Hippocampal formation (tissue), 2 donors: Measurements from ENCODE around the gene POP4.
"Not testable (repeated sequence)": the region's sequence is repeated elsewhere in the genome, so short reads cannot be mapped to it uniquely, and the experiment has no call there.

ENCODE experiments used
- DNase-seq, 2 donors: peaks; one replicate each; lab custom pipeline; 2025; lab: John Stamatoyannopoulos, UW

Gene POP4

DNA sequence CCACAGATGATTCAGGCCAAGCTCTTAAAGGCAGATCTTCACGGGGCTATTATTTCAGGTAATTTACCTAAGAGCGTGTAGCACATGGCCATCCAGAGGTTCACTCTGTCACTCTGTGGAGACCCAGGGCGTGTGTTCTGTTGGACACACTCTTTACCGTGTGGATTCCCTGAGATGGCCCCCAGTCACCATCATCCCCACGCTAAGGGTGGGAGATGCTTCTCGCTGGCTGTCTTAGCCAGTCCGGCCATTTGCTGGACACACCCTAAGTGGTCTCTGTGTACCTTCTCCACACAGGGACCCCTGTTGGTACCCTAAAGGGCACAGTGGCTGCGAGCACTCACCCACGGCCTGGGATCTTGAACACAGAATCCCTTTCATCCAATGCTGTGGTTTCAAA is 6.0 kb downstream of the POP4 start:
- no peak for DNase-seq

DNA sequence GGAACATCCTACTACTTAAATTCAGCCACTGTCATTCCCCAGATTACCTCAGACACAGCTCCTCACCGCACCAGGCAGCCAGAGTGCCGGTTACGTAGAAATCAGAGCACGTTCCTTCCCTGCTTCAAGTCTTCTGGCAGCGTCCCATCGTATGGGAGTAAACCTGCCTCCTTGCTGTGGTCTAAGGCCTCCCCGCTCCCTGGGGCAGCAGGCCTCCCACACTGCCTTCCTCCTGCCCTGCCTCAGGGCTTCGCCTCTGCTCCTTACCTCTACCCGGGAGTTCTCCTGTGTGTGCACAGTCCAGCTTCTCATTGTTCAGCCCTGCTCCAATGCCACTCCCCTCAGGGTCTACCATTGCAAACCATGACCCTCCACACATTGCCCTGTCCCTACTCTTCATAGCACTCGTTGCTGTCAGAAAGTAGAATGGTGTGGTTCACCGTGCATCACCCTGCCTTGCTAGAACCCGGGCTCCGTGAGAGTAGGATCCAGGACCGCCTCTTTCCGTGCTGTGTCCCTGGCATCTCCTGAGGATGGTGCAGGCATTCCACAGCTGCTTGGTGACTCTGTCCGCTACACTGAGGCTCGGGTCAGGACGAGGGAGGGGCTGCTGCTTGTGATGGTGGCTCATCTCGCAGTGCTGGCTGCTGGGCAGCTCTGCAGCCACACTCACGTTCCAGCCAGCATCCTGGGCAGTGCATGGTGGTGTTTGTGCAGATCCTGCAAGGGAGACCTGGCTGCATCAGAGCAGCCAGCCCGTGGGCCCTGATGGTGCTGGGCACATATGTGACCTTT is 6.9 kb downstream of the POP4 start:
- no peak for DNase-seq

DNA sequence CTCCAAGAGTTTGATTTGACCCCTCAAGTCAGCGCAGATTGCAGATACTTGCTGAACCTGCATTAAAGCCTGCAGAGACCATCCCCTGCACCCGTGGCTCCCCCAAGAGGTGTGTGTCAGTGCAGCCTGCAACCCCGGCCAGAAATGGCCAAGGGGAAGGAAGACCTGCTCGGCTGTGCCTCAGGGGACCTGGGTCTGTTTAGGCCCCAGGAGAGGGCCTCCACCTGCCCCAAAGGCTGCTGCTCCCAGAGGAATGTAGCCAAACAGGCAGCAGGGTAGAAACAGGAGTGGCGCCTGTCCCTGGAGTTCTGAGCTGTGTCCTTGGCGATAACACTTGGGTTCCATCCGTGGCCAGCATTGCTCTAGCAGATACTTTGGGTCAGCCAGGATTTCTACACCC is 8.0 kb downstream of the POP4 start:
- DNase-seq = no peak

DNA sequence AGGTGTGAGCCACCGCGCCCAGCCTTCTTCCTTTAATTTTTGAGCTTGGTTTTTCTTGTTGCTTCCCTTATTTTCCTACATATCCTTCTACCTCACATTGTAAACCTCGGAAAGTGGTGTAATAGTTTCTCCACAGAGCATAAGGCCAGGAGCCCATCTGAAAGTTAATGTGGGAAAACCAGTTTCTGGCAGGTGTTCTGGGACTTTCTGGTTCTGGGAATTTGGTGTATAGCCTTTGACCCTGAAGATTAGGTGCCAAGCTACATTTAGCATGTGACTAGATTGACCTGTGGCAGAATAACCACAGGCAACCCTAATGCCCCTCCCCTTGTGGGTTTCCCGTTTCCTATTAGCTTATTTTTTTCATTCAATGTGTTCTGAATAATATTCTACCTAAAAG is 8.7 kb downstream of the POP4 start:
- DNase-seq = no peak

DNA sequence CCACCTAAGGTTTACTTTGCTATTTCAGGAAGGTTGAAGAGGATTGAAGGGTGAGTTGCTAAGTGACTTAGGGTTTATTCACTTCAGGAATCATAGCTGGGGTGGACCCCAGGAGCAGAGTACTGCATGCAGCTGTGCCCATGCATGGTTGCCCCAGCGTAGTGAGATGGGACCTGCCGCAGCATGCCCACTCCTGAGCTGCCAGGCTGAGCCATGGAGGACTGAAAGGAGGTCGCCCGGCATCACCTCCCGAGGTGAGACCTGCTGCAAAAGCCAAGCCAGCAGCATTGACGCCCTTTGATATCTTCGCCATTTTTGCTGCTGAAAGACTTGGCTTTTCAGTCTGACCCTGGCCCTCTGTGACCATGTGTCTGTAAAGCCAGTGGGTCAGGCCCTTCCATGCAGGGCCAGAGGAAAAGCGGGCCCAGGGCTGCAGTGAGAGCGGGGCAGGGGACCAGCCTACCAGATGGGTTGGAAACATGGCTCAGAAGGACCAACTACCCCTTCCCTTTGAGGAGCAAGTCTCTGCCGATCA is 9.9 kb downstream of the POP4 start:
- DNase-seq = no peak

DNA sequence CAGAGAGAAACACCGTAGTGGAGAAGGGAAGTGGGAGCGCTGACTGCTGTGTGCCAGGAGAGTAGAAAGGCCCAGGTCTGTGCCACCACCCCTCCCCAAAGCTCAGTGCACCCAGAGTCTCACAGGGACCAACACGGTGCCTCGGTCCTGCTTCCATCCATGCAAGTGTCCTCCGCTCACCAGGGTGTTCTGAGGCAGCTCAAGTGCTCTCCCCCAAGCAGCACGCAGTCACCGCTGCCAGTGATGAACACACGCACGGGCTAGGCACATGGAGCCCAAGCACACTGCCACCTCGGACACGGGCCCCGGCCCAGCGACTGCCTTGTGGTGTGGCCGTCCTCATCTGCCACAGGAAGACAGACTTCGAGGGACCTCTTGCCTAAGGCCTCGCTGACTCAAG is 10.5 kb downstream of the POP4 start:
- DNase-seq = no peak

DNA sequence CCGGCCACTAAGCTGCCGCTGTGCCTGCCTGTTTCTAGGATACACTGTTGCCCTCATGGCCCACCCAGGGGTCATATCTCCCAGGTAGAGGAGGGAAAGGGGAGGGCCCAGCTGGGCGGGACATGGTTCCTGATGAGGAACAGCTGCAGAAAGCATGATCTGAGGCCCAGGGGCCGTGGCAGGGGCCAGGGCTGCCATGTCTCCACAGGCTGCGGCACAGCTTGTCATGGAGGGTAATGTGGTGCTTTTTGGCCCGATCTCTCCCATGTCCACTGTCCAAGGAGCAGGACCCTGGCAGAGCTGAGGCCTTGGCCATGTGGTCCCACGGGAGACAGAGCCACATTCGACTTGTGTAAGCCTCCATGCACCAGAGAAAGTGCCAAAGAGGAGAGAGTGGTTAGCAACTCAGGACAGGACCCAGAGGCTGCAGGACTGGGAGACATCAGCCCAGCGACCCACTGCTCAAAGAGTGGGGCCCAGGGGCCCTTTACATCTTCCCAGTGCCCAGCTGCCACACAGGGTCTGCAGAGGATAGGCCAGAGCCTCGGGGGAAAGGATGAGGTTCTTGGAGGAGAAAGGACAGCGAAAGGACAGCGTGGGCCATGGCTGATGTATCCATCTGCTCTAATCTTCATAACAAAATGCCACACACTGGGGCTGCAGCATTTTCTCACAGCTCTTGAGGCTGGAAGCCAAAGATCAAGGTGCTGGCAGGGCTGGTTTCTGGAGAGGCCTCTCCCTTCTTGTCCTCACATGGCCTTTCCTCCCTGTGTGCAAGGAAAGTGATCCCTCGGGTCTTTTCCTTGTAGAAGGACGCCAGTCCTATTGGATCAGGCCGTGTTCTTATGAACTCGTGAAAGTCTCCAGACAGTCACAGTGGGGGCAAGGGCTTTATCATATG is 11.5 kb downstream of the POP4 start:
- no peak for DNase-seq

DNA sequence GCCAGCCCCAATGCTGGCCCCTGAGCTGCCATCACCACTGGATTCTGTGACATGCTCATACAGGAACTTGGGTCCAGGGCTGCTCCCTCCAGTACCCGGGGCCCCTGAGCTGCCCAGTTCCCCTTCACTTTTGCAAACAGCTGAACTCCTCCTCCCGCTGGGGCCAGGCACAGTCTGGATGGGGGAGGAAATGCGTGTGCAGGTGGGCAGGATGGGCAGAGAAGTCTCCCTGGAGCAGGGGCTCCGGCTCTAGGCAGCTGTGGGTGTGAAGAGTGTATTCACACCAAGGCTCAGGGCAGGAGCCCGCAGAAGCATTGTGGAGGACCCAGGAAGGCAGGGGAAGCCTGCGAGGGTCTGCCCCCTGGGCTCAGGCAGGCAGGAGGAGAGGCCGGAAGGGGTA is 12.4 kb downstream of the POP4 start:
- no peak for DNase-seq

DNA sequence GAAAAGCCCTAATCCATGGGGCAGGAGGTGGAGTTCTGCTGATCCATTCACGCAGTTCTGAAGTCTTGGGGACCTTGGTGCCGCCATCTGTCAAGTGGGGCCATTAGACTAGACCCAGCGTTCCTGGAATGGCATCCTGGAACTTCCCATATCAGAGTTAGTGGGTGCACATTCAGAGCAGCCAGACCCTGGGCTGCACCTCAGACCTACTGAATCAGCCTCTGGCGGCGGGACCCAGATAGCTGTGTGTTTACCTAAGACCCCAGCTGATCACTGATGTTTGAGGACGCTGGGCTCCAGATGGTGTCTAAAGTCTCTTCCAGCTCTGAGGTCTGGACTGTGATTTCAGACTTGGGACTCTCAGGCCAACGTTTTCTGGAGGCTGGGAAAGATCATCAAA is 12.8 kb downstream of the POP4 start:
- DNase-seq = no peak

DNA sequence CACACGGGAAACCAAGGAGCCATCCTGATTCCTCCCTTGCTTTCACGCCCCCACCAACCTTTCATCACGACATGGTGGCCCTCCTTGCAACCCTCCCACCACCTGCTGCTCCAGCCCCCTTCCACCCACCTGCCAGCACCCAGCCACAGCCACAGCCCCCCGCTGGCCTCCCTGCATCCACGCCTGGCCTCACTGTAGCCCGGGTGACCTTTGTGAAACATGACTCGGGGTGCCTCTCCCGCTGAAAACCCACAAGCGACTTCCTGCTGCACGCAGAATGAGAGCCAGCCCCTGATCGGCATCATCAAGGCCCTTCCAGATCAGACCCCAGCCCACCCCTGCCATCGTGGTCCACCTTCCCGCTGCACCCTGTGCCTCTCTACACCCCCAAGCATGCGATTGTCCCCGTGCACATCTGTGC is 14.9 kb downstream of the POP4 start:
- DNase-seq = no peak

DNA sequence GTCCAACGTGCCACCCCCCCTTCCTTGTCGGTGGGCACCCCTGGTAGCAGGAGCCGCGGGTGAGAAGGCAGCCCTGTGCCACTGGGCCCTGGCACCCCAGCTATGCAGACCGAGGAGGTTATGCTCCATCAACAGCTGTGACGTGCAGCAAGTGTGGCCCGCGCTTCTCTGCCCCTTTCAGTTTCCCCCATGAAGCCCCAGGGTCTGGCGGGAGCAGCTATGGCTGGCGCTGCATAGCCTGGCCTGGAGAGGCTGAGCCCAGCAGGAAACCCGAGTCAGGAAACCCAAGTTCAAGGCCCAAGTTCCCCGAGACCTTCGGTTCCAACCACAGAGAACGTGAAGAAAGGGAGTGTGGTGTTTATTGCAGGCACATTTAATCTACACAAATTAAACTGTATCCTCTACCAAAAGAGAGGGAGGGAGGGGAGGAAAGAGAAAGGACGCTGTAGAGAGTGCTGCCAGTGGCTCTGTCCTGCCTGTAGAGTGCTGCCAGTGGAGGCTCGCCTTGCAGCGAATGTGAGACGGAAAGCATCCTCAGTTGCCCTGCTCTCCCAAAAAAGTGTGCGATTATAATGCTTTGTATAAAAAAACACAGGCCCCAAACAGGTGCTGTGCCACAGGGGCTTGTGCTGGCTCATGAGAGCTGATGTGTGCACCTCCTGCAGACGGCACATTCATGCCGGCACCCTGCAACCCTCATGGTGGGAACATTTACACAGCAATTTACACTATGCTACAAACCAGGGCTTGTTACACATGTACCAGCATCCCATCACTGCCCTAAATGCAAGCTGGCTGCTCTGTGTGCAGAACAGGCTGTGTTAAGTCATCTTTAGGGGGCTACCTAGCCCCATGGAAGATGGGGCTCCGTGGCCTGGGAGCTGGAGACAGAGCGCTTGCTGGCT is 16.3 kb downstream of the POP4 start:
- DNase-seq = no peak

DNA sequence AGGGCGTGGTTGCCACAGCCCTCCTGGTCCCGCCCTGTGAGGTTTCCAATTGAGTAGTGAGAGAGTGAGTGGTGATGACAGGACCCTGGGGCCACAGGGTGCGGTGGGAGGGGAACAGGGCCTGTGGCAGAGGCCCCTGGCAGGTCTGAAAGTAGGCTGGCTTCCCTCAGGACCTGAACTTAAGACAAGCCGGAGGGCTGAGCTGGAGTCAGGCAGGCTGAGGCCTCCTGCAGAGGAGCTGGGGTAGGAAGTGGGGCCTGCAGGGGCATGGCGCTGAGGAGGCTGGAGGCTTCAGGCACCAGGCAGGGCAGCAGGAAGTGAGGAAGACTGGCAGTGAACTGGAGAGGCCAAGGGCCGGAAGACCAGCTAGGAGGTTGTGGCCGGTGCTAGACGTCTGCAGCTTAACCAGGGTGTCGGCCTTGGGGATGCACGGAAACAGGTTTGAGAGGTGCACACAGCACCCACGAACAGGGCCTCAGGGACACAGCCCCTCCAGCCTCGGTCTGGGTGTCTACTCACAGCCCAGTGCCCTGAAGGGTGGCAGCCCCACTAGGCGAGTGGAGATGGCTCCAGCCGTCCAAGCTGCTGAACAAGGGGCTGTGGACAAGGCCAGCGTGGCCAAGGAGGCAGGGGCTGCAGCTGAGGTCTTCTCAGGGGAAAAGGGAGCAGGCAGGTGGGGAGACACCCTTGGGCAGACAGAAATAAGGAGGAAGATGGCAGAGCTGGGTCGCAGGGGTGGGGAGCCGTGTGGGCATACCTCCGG is 17.8 kb downstream of the POP4 start:
- DNase-seq = no peak

DNA sequence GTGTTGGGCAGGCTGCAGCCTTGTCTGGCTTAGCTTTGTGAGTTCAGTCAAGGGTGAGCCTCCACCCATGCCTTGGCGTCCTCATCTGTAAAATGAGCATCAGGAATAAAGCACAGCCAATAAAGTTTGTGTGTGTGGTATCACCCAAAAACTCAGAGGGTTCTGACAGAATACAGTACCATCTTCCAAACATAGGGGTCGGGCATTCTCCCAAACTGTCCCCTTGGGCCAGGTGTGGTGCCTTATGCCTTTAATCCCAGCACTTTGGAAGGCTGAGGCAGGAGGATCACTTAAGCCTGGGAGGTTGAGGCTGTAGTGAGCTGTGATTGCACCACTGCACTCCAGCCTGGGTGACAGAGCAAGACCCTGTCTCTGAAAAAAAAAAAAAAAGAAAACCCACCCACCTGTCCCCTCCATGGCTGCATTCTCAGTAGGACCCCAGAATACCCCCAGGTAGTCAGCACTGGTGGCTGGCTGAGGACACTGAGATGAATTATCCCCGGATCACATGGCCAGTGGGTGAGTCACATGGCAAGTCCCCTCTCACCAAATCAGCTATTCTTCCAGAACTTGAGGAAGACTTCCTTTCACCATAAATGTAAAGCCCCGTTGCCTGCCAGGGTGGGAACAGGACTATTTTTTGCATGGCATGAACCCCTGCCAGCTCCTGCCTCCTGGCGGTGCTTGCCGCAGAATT is 18.6 kb downstream of the POP4 start:
- DNase-seq = no peak

DNA sequence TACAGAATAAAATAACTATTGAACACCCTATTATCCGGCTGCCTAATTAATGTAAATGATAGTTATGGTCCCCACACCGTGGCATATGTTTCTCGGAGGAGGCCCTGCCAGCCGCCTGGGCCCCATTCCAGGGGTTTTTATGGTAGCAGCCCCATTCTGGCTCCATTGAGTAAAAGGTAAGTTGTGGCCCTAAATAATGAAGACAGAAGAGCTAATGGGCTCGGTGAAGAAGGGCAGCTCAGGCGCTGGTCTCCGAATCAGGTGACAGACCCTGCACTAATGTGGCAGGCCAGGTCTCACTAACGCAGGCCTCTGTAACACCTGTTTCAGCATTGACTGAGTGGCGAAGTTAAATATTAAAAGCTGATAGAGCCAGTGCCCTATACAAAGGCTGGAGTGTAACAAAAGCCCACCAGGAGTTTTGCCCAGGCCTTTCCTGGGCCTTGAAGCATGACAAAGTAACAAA is 19.1 kb downstream of the POP4 start:
- no peak for DNase-seq

DNA sequence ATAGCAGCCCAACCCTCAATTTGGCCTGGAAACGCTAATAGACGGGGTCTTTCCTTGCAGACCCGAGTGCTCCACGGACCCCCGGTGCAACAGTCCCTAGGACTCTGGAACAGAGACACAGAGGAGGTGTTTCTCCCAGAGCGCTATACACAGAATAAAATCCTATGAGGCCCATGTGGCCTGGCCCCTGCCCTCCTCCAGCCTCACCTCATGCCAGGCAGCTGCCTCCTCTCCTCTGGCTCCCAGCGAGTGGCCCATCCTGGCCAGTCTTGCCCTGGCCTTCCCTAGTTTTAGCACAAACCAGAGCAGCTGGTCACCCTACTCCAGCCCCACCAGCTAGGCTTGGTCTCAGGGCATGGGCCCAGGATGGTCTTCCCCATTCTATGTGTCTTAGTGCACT is 20.3 kb downstream of the POP4 start:
- no peak for DNase-seq

DNA sequence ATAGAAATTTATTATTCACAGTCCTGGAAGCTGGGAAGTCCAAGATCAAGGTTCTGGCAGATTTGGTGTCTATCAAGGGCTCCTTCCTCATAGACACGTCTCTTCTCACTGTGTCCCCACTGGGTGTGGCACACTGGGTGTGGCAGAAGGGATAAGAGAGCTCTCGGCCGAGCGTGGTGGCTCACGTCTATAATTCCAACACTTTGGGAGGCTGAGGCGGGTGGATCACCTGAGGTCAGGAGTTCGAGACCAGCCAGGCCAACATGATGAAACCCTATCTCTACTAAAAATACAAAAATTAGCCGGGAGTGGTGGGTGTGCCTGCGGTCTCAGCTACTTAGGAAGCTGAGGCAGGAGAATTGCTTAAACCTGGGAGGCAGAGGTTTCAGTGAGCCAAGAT is 20.7 kb downstream of the POP4 start:
- DNase-seq = not testable (repeated sequence)

DNA sequence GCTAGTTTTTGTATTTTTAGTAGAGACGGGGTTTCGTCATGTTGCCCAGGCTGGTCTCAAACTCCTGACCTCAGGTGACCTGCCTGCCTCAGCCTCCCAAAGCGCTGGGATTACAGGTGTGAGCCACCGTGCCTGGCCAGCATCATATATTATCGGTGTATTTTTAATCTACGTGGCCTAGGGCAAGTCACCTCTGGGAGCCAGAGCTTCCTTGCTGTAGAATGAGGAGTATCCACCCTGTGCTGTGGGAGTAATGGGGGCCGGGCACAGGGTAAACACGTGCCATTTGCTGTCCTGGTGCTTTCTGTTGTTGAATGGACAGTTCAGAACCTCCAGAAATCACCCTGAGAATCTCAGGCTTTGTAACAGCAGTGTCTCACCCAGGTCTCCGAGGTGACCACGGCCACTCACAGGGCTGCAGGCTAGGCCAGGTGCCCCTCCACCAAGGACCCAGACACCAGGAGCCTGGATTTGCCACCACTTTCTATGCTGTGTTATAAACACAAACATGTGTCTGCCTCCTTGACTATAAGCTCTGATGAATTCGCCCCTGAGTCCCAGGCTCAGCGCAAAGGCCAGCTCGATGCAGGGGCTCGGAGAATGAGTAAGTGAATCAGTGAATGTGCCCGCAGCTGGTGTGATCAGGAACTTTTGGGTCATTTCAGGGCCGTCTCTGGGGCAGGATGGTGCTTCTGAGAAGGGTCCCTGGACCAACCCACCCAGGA is 22.7 kb downstream of the POP4 start:
- DNase-seq = no peak

DNA sequence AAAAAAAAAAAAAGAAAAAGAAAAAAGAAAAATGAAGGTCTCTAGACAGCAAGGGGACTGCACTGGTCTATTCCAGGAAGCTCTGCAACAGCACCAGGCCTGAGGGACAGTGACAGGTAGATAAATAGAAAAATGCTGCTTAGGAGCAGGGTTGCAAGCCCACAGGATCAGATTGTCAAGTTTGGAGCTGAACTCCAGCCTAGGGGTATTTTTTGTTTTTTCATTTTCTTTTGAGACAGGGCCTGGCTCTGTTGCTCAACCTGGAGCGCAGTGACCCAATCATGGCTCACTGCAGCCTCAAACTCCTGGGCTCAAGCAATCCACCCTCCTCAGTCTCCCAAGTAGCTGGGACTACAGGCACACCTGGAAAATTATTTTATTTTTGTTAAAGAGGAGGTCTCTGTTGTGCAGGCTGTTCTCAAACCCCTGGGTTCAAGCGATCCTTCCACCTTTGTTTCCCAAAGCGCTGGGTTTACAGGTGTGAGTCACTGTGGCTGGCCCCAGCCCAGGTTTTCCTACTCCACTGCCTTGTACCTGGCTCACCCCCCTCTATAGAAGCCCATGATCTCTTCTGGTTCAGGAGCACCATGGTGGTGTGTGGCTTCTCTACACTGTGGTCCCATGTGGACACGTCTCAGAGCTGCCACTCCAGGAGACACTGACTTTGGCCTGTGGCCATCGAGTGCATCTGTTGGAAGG is 23.9 kb downstream of the POP4 start:
- no peak for DNase-seq

DNA sequence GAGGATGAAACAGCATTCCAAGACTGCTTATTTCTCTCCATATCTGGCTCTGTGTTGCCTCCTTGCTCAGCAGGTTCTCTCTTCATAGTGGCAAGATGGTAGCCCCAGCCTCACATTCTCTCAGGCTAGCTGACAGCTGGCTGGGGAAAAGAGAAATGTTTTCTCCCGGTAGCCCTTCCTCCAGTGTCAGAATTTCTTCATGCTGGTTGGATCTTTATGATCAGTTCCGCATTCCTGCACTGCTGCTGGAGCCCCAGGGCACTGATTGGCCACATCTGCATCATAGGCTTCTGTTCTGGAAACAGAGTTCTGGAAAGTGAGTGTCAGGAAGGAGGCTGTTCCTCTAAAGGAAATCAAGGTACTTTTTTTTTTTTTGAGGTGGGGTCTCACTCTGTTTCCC is 24.6 kb downstream of the POP4 start:
- DNase-seq = no peak
